GM12875 (cell line): Measurements from ENCODE around the gene POLR1G.
"Not testable (repeated sequence)": the region's sequence is repeated elsewhere in the genome, so short reads cannot be mapped to it uniquely, and the experiment has no call there.

Source experiments
- H3K4me3 ChIP-seq: one replicate; pipeline ENCODE4 v1.5.1; 2011; ENCODE audit warnings: low read depth, low read length, control low read depth
- CTCF ChIP-seq: IDR thresholded peaks from 2 replicates; pipeline ENCODE4 v1.5.1; 2011; ENCODE audit warnings: low read depth, mild to moderate bottlenecking, control low read depth, inconsistent platforms, low read length, moderate library complexity, borderline replicate concordance; ENCODE audit not compliant: insufficient read depth

POLR1G gene

GRCh38 chr19:45421947-45422498, 15.6 kb downstream of the POLR1G start:
- TF ChIP-seq CTCF = no peak
- no peak overlapping the region for H3K4me3 ChIP-seq

- peak overlapping the region; percentile 56 for H3K4me3 ChIP-seq
- no peak for TF ChIP-seq CTCF
Measured at GRCh38 chr19:45423033-45423588, 16.7 kb downstream of the POLR1G start.

GRCh38 chr19:45423589-45424190, 17.2 kb downstream of the POLR1G start, which contains the start of gene ERCC1:
Gene ERCC1 (minus strand): TSS chr19:45423917. CDS start chr19:45423374, 543 bp downstream.
- no peak for TF ChIP-seq CTCF
- peak within 1 kb of the TSS; percentile 56 for H3K4me3 ChIP-seq

GRCh38 chr19:45424191-45425058, 18.0 kb downstream of the POLR1G start:
- TF ChIP-seq CTCF = no peak
- H3K4me3 ChIP-seq = peak overlapping the region; percentile 56

- peak; percentile 57 for TF ChIP-seq CTCF
Measured at GRCh38 chr19:45428384-45429231, 22.2 kb downstream of the POLR1G start.

GRCh38 chr19:45429896-45430295, 23.5 kb downstream of the POLR1G start:
- not testable (repeated sequence) for H3K4me3 ChIP-seq

More at GRCh38 chr19:45428384-45429231, 22.2 kb downstream of the POLR1G start:
- H3K4me3 ChIP-seq = peak overlapping the region; percentile 35

- H3K4me3 ChIP-seq = not testable (repeated sequence)
Measured at GRCh38 chr19:45431008-45431407, 24.6 kb downstream of the POLR1G start.

GRCh38 chr19:45432543-45432942, 26.1 kb downstream of the POLR1G start:
- not testable (repeated sequence) for H3K4me3 ChIP-seq
